ENCODE data around the gene GNAO1.

GRCh38 chr16:56258508-56259424 is 67.5 kb downstream of the GNAO1 start:
- TF ChIP-seq ZNF563 (CRISPR knock-in tag; IDR thresholded peaks at IDR 0.05): no peak
- no peak for TF ChIP-seq ZNF138 (CRISPR knock-in tag; IDR thresholded peaks at IDR 0.05; ENCODE audit: low read depth)
- no peak for TF ChIP-seq PATZ1 (CRISPR knock-in tag; IDR thresholded peaks at IDR 0.05)
- TF ChIP-seq NFAT5 (CRISPR knock-in tag; IDR thresholded peaks at IDR 0.05): no peak
- TF ChIP-seq ZFP41 (CRISPR knock-in tag; IDR thresholded peaks at IDR 0.05; ENCODE audit: borderline replicate concordance): no peak

Measured in HepG2 (cell line).